HG03442 (cell line): ENCODE results near the gene SND1.
A peak's percentile ranks its signal among the peaks of the same experiment; 100 is the strongest.

ENCODE experiments used
- ATAC-seq: cut with Tn5 transposase; IDR thresholded peaks from one replicate; pipeline ENCODE4 v1.9.1; 2021; ENCODE audit warnings: mild to moderate bottlenecking, moderate library complexity; ENCODE audit not compliant: unreplicated experiment

SND1 gene

GRCh38 chr7:127651556-127652332 is at the start of gene SND1:
SND1 (plus strand) TSS chr7:127652194; CDS start chr7:127652374, 180 bp downstream.
- peak; percentile 93 for ATAC-seq

GRCh38 chr7:127608446-127608845 is 43.5 kb upstream of the SND1 start:
- no peak for ATAC-seq

- no peak for ATAC-seq
These were observed 42.7 kb upstream of the SND1 start for GRCh38 chr7:127609297-127609696.

GRCh38 chr7:127612263-127612662 is 39.7 kb upstream of the SND1 start:
- no peak for ATAC-seq

- ATAC-seq, result no peak
These were observed 35.3 kb upstream of the SND1 start for GRCh38 chr7:127616724-127617123.

GRCh38 chr7:127618042-127618441 is 34.0 kb upstream of the SND1 start, which contains the start of gene PAX4:
PAX4 (minus strand) TSS chr7:127618142; CDS start chr7:127615928, 2,214 bp downstream.
- ATAC-seq, result no peak

- ATAC-seq, result no peak
These were observed 33.2 kb upstream of the SND1 start for GRCh38 chr7:127618775-127619174.

- ATAC-seq, result no peak
These were observed 32.2 kb upstream of the SND1 start for GRCh38 chr7:127619681-127620405.

- ATAC-seq, result no peak
These were observed 31.4 kb upstream of the SND1 start for GRCh38 chr7:127620406-127621233.

GRCh38 chr7:127625331-127625730 is 26.7 kb upstream of the SND1 start:
- no peak for ATAC-seq

GRCh38 chr7:127628445-127628844 is 23.5 kb upstream of the SND1 start:
- ATAC-seq, result no peak

GRCh38 chr7:127629268-127629854 is 22.6 kb upstream of the SND1 start:
- ATAC-seq, result peak; percentile 73

- ATAC-seq, result no peak
These were observed 19.6 kb upstream of the SND1 start for GRCh38 chr7:127632276-127632910.

GRCh38 chr7:127635659-127636285 is 16.2 kb upstream of the SND1 start:
- ATAC-seq, result peak; percentile 39

- ATAC-seq, result no peak
These were observed 13.8 kb upstream of the SND1 start for GRCh38 chr7:127638197-127638596.

GRCh38 chr7:127644484-127644883 is 7.5 kb upstream of the SND1 start:
- no peak for ATAC-seq

- no peak for ATAC-seq
These were observed 4.4 kb upstream of the SND1 start for GRCh38 chr7:127647636-127648035.

GRCh38 chr7:127648986-127649385 is 3.0 kb upstream of the SND1 start:
- ATAC-seq, result no peak

GRCh38 chr7:127650847-127651555 is 993 bp upstream of the SND1 start:
- ATAC-seq, result no peak
